Measurements from ENCODE around the gene USP34.

DNA sequence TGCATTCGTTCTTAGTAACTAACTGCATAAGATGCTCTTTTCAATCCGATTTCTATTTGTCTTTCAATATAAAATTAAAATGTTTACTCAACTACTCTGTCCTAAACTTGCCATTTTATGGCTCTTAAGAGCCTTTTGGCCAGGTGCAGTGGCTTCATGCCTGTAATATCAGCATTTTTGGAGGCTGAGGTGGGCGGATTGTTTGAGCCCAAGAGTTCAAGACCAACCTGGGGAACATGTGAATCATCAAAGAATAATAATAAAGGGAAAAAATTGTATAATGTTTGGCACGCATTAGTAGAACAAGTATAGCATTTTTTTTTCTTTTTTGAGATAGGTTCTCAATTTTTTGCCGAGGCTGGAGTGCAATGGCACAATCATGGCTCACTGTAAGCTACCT, 216.4 kb downstream of the USP34 start:
- no peak for TF ChIP-seq EZH2 (IDR thresholded peaks at IDR 0.05; ENCODE audit: low read length, missing control alignments)
- TF ChIP-seq, protein P1, sequence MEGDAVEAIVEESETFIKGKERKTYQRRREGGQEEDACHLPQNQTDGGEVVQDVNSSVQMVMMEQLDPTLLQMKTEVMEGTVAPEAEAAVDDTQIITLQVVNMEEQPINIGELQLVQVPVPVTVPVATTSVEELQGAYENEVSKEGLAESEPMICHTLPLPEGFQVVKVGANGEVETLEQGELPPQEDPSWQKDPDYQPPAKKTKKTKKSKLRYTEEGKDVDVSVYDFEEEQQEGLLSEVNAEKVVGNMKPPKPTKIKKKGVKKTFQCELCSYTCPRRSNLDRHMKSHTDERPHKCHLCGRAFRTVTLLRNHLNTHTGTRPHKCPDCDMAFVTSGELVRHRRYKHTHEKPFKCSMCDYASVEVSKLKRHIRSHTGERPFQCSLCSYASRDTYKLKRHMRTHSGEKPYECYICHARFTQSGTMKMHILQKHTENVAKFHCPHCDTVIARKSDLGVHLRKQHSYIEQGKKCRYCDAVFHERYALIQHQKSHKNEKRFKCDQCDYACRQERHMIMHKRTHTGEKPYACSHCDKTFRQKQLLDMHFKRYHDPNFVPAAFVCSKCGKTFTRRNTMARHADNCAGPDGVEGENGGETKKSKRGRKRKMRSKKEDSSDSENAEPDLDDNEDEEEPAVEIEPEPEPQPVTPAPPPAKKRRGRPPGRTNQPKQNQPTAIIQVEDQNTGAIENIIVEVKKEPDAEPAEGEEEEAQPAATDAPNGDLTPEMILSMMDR (conservative IDR thresholded peaks at IDR 0.05 in 1 of 2, IDR thresholded peaks at IDR 0.05 in 1 of 2; ENCODE audit: low read depth in 1 of 2, low read length in 2 of 2), result no peak
